Ovary (tissue), 9 donors: ENCODE measurements around the gene RIPOR3. TPM values are rescaled to one million over a fixed set of nuclear protein-coding genes. Genes with fewer than 3 reads are reported as not detected.

Experiments
- DNase-seq, 5 donors: peaks; one replicate each; pipeline ENCODE4 v3.0.0-alpha.2; 2019 to 2020
- H3K27ac ChIP-seq, 2 donors: fragments of 200-600 bp; one replicate each; pipeline versions ENCODE4 v1.5.1 to v1.8.0; 2019 to 2022
- H3K27me3 ChIP-seq: fragments of 200-600 bp; one replicate; pipeline ENCODE4 v1.8.0; 2022
- H3K36me3 ChIP-seq: fragments of 200-600 bp; sonication (generic); one replicate; pipeline ENCODE4 v1.5.1; 2019
- H3K4me1 ChIP-seq: one replicate; pipeline ENCODE4 v1.8.1; 2013; ENCODE audit warnings: mild to moderate bottlenecking, moderate library complexity; ENCODE audit not compliant: insufficient read depth
- H3K4me3 ChIP-seq: fragments of 200-600 bp; sonication (generic); one replicate; pipeline ENCODE4 v1.5.1; 2017
- H3K9me3 ChIP-seq, 2 donors: fragments of 200-600 bp in 1 of 2; sonication (generic) in 1 of 2; one replicate each; pipeline versions ENCODE4 v1.5.1 to v1.8.1; 2013 to 2019; ENCODE audit warnings: mild to moderate bottlenecking in 1 of 2, moderate library complexity in 1 of 2
- CTCF ChIP-seq, 3 donors: fragments of 450-650 bp in 2 of 3; fragments of 200-600 bp in 1 of 3; IDR thresholded peaks; one replicate each; pipeline versions ENCODE4 v1.5.1 to v1.8.0; 2016 to 2022; ENCODE audit warnings: antibody characterized with exemption in 3 of 3, mild to moderate bottlenecking in 1 of 3
- EP300 ChIP-seq: sonication (generic); formaldehyde crosslinking; IDR thresholded peaks from one replicate; pipeline ENCODE4 v1.6.1; 2017; ENCODE audit warnings: antibody characterized with exemption
- POLR2A ChIP-seq: fragments of 450-650 bp; IDR thresholded peaks from one replicate; pipeline ENCODE4 v1.6.1; 2017; ENCODE audit warnings: antibody characterized with exemption, mild to moderate bottlenecking, moderate library complexity
- WGBS, 3 donors: extraction: QIAGEN DNeasy Blood & Tissue Kit in 1 of 3; methylation state at CpG; one replicate each; pipeline versions ENCODE4 v1.1.5 to v1.1.7; 2013 to 2017; 5-methylcytosine and 5-hydroxymethylcytosine counted together
- intact Hi-C, 4 donors: fragments of 100-400 bp; cut with DNase I; formaldehyde crosslinking; loops; one replicate each; pipeline versions ENCODE4 v1.11.0 to v1.15.1; 2022 to 2023
- polyA plus RNA-seq, 2 donors: library from polyadenylated mRNA; stranded (reverse); fragments of 200-250 nt in 1 of 2; fragments of 350-450 nt in 1 of 2; fragmentation: Illumina TruSeq in 1 of 2; extraction: RNeasy Lipid Tissue Mini Kit (QIAGEN cat#74804) in 1 of 2; gene quantifications; one replicate each; pipeline ENCODE4 v1.2.3, GENCODE V29; 2013 to 2014
- total RNA-seq, 7 donors: library from RNA; depleted of rRNA in 2 of 7; stranded (reverse); fragments of >200 nt in 2 of 7; fragmentation: NEBNext Ultra II Directional in 3 of 7; extraction: Animal tissue kit (Norgen Biotek cat#: 25700) in 3 of 7; gene quantifications; one replicate each; pipeline versions ENCODE4 v1.1.0 to v1.2.4, GENCODE V29; 2016 to 2023
- donor health status: DM: no; HTN: no; CAD: no; lungs with moderate emphysema.
- donor health status: DM: no; HTN: no; CAD: no.
- donor health status: Bipolar disorder and iron deficiency.
- donor health status: DM: yes; HTN: yes; CAD: no.
- donor health status: DM: no; HTN: no; CAD: no.
- donor health status: DM: yes; HTN: yes; CAD: no.

RIPOR3 gene
- total and polyA plus RNA-seq, 9 donors, result 1.3 to 22.7 (median 8.0) TPM

GRCh38 chr20:50694379-50695134, 3.2 kb upstream of the RIPOR3 start:
- Histone ChIP-seq H3K9me3 (no peaks in the 10 kb centered on the region), H3K27ac (no peak overlapping the region), H3K27me3 (no peaks in the 10 kb centered on the region), H3K36me3 (no peaks in the 10 kb centered on the region), H3K4me1 (no peaks in the 10 kb centered on the region), H3K4me3 (no peak overlapping the region)
- no peak for DNase-seq
- no peak for TF ChIP-seq CTCF (IDR thresholded peaks at IDR 0.05)
- TF ChIP-seq EP300, result no peak
- TF ChIP-seq POLR2A, result no peak
- 74 to 79% (median 77%) methylated on average over 9 of the region's 9 CpGs for WGBS, 3 donors
- intact Hi-C loops, result no loop called here

- intact Hi-C loops, result no loop called here
- H3K27ac ChIP-seq, result no peak overlapping the region
Observed at GRCh38 chr20:50693001-50693400, 1.7 kb upstream of the RIPOR3 start.

GRCh38 chr20:50692552-50692933, 1.2 kb upstream of the RIPOR3 start:
- Histone ChIP-seq H3K4me3 (no peak overlapping the region), H3K9me3 (no peaks in the 10 kb centered on the region), H3K27ac (no peak overlapping the region), H3K27me3 (no peaks in the 10 kb centered on the region), H3K4me1 (no peaks in the 10 kb centered on the region), H3K36me3 (no peaks in the 10 kb centered on the region)
- intact Hi-C loops, result no loop called here
- DNase-seq, result no peak
- TF ChIP-seq POLR2A (no peak), EP300 (no peak), CTCF (IDR thresholded peaks at IDR 0.05) (no peak)
- WGBS, 3 donors, result 87 to 97% (median 89%) methylated on average over 2 of the region's 2 CpGs

More at GRCh38 chr20:50693001-50693400, 1.7 kb upstream of the RIPOR3 start:
- H3K27me3 ChIP-seq, result no peaks in the 10 kb centered on the region
- TF ChIP-seq EP300, result no peak
- no peak for DNase-seq
- no peaks in the 10 kb centered on the region for H3K9me3 ChIP-seq
- 94 to 98% (median 97%) methylated on average over 1 of the region's 1 CpG for WGBS, 3 donors
- no peak overlapping the region for H3K4me3 ChIP-seq
- H3K36me3 ChIP-seq, result no peaks in the 10 kb centered on the region
- H3K4me1 ChIP-seq, result no peaks in the 10 kb centered on the region

- intact Hi-C loops, result no loop called here
- DNase-seq, result no peak
- Histone ChIP-seq H3K4me3 (peak overlapping the region; percentile 41), H3K4me1 (no peaks in the 10 kb centered on the region), H3K9me3 (no peaks in the 10 kb centered on the region), H3K27me3 (no peaks in the 10 kb centered on the region), H3K27ac (peak overlapping the region; percentile 48 to 72), H3K36me3 (no peaks in the 10 kb centered on the region)
- no peak for TF ChIP-seq POLR2A
- no peak for TF ChIP-seq EP300
- no peak for TF ChIP-seq CTCF (IDR thresholded peaks at IDR 0.05)
- 45 to 49% (median 46%) methylated on average over 23 of the region's 23 CpGs for WGBS, 3 donors
Observed at GRCh38 chr20:50691573-50692551, 520 bp upstream of the RIPOR3 start.
